Testis (tissue), 2 donors: ENCODE results near the gene PRXL2C.

ENCODE experiments used
- CTCF ChIP-seq, 3 experiments: fragments of 450-650 bp in 2 of 3; fragments of 200-600 bp in 1 of 3; sonication (generic) in 1 of 3; IDR thresholded peaks; one replicate each; pipeline ENCODE4 v1.5.1; 2016 to 2019; ENCODE audit warnings: antibody characterized with exemption in 3 of 3, mild to moderate bottlenecking in 2 of 3, moderate library complexity in 1 of 3
- POLR2A ChIP-seq: fragments of 450-650 bp; IDR thresholded peaks from one replicate; pipeline ENCODE4 v1.6.1; 2017; ENCODE audit warnings: antibody characterized with exemption, mild to moderate bottlenecking, moderate library complexity

GRCh38 chr9:96619491-96620180 lies 35.5 kb downstream of the PRXL2C start, which contains the start of gene CDC14B:
- TF ChIP-seq CTCF (IDR thresholded peaks at IDR 0.05) (peak in 2 of 3 experiments; percentile 13 to 15), POLR2A (no peak)
